Common myeloid progenitor, CD34-positive (primary cell): ENCODE measurements around the gene DNAH9.

Source experiments
- CTCF ChIA-PET: fragments of 350-600 bp; sonication (Branson Sonifier 250); formaldehyde crosslinking; loops from one replicate; lab custom pipeline; 2021; ENCODE audit warnings: antibody characterized with exemption; lab: Charles Lee
- POLR2A ChIA-PET: fragments of 350-600 bp; sonication (Branson Sonifier 250); formaldehyde crosslinking; loops from one replicate; lab custom pipeline; 2021; ENCODE audit warnings: antibody characterized with exemption; lab: Charles Lee
- DNase-seq, 3 donors: peaks; one replicate each; pipeline versions ENCODE4 v3.0.0 to v3.0.0-alpha.2; 2013
- H3K27ac ChIP-seq, 2 experiments: 1 replicate in 1 of 2; 2 replicates in 1 of 2; pipeline ENCODE4 v1.7.0; 2013; ENCODE audit warnings: inconsistent platforms in 2 of 2, low read length in 2 of 2, mild to moderate bottlenecking in 2 of 2, low read depth in 1 of 2, moderate library complexity in 1 of 2; ENCODE audit not compliant: severe bottlenecking in 2 of 2, insufficient read depth in 1 of 2, poor library complexity in 1 of 2
- H3K27me3 ChIP-seq, 5 experiments: replicated peaks in 2 of 5; 1 replicate in 3 of 5; 2 replicates in 2 of 5; pipeline versions ENCODE4 v1.6.1 to v1.7.0; 2013; ENCODE audit warnings: low read length in 4 of 5, mild to moderate bottlenecking in 2 of 5, moderate library complexity in 2 of 5, inconsistent platforms in 1 of 5; ENCODE audit not compliant: insufficient read depth in 5 of 5, control insufficient read depth in 4 of 5
- H3K36me3 ChIP-seq, 4 experiments: 1 replicate in 2 of 4; 2 replicates in 2 of 4; pipeline versions ENCODE4 v1.6.1 to v1.7.0; 2013; ENCODE audit warnings: low read length in 3 of 4, control low read depth in 1 of 4, mild to moderate bottlenecking in 1 of 4; ENCODE audit not compliant: control insufficient read depth in 4 of 4, insufficient read depth in 4 of 4
- H3K4me1 ChIP-seq, 4 experiments: 1 replicate in 3 of 4; 2 replicates in 1 of 4; pipeline versions ENCODE4 v1.6.1 to v1.7.1; 2013; ENCODE audit warnings: low read length in 3 of 4, mild to moderate bottlenecking in 3 of 4, control low read depth in 1 of 4, inconsistent platforms in 1 of 4, moderate library complexity in 1 of 4; ENCODE audit not compliant: control insufficient read depth in 4 of 4, insufficient read depth in 4 of 4; ENCODE audit errors: control extremely low read depth in 1 of 4
- H3K4me3 ChIP-seq, 7 experiments: 1 replicate in 4 of 7; 2 replicates in 3 of 7; pipeline versions ENCODE4 v1.5.1 to v1.7.0; 2013; ENCODE audit warnings: mild to moderate bottlenecking in 7 of 7, low read length in 6 of 7, moderate library complexity in 6 of 7, inconsistent platforms in 2 of 7, low read depth in 2 of 7, control low read depth in 1 of 7; ENCODE audit not compliant: insufficient read depth in 4 of 7, control insufficient read depth in 1 of 7; ENCODE audit errors: extremely low read depth in 1 of 7
- H3K9me3 ChIP-seq, 5 experiments: 1 replicate in 4 of 5; 2 replicates in 1 of 5; pipeline versions ENCODE4 v1.6.1 to v1.7.1; 2013; ENCODE audit warnings: low read length in 4 of 5, mild to moderate bottlenecking in 2 of 5, inconsistent platforms in 1 of 5, low read depth in 1 of 5, moderate library complexity in 1 of 5; ENCODE audit not compliant: control insufficient read depth in 4 of 5, insufficient read depth in 2 of 5; ENCODE audit errors: control extremely low read depth in 1 of 5
- WGBS: methylation state at CpG from one replicate; pipeline ENCODE4 v1.1.5; 2013; ENCODE audit not compliant: insufficient coverage; 5-methylcytosine and 5-hydroxymethylcytosine counted together

The DNAH9 gene

DNA sequence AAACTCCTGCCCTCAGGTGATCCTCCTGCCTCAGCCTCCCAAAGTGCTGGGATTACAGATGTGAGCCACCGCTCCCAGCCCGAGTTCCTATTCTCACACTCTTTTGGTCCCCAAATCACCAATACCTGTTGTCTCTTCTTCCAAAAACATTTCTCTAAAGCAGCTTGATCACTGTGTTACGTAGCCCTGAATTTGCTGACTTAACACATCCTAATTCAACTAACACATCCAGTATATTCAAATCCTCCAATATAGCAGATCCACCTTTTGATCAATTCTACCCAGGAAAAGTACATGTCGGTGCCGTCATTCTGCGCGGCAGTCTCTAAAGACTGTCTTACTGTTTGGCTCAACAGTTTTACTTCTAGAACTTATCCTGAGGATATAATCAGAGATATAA, 207.7 kb downstream of the DNAH9 start:
- H3K4me1 ChIP-seq: no peaks in the 10 kb centered on the region
- no peaks in the 10 kb centered on the region for H3K27me3 ChIP-seq
- no peak overlapping the region for H3K27ac ChIP-seq
- no peaks in the 10 kb centered on the region for H3K36me3 ChIP-seq
- no peak for DNase-seq
- CTCF ChIA-PET: no interaction called here
- no peaks in the 10 kb centered on the region for H3K9me3 ChIP-seq
- WGBS: 100% methylated on average over 3 of the region's 7 CpGs
- POLR2A ChIA-PET: no interaction called here
- H3K4me3 ChIP-seq: no peak overlapping the region

DNA sequence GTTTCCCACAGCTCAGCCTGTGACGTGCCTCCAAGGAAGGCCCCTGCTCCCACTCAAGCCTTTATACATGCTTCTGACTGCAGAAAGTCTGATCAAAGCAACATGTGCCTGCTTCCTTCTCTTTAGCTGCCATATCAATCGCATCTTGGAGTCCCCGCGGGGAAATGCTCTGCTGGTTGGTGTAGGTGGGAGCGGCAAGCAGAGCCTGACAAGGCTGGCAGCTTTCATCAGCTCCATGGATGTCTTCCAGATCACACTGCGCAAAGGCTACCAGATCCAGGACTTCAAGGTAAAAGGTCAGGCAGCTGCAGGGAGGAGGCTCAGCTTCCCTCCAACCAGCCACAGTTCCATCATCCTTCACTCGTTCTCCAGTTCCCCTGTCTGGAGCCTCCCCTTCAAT, 209.3 kb downstream of the DNAH9 start:
- Histone ChIP-seq H3K36me3 (no peaks in the 10 kb centered on the region), H3K27me3 (no peaks in the 10 kb centered on the region), H3K4me1 (no peaks in the 10 kb centered on the region), H3K27ac (no peak overlapping the region), H3K4me3 (no peak overlapping the region), H3K9me3 (no peaks in the 10 kb centered on the region)
- POLR2A ChIA-PET: no interaction called here
- no peak for DNase-seq
- CTCF ChIA-PET: no interaction called here
- 95% methylated on average over 2 of the region's 7 CpGs for WGBS

DNA sequence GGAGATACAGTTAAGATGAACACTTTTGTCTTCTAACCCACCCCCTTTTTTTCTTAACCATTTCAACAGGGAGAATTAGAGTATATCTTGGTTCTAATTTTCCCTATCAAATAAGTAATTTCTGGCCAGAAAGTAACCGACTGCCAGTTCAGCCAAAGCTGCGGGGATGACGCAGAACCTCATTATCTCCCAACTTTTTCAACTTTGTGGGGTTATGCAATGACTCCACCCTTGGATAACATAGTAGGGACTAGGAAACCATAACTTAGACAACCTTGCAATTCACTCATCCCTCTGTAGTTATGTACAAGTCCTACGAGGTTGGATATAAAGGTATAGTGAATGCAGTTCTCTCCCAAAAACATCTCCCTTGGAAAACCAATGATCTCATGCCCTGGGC, 215.0 kb downstream of the DNAH9 start:
- POLR2A ChIA-PET: no interaction called here

DNA sequence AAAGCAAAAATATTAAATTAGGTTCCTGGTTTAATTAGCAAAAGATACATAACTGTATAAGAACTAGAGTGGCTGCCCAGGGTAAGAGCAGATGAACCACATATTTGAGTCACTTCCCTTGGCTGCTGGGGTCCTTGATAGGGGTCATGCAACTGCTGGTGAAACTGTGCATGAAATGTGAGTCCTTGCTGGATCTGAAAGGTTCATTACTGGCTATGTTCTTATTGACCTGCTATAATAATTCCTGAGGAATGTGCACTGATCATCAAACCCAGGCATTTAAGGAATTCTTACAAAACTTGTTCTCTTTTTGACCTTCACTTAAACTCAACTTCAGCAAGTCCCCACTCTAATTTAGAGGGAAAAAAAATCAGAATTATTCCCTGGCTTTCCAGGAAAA, 215.6 kb downstream of the DNAH9 start:
- Histone ChIP-seq H3K27me3 (no peaks in the 10 kb centered on the region), H3K27ac (no peak overlapping the region), H3K36me3 (no peaks in the 10 kb centered on the region), H3K9me3 (no peaks in the 10 kb centered on the region), H3K4me3 (no peak overlapping the region), H3K4me1 (no peaks in the 10 kb centered on the region)
- POLR2A ChIA-PET: no interaction called here
- DNase-seq: no peak
- CTCF ChIA-PET: no interaction called here

More for the DNA sequence above, 215.0 kb downstream of the DNAH9 start:
- CTCF ChIA-PET: no interaction called here
- DNase-seq: no peak
- no peaks in the 10 kb centered on the region for H3K4me1 ChIP-seq
- H3K27ac ChIP-seq: no peak overlapping the region
- no peaks in the 10 kb centered on the region for H3K27me3 ChIP-seq
- WGBS: no CpG with 5 or more reads among the region's 4 CpGs
- no peaks in the 10 kb centered on the region for H3K36me3 ChIP-seq
- H3K9me3 ChIP-seq: no peaks in the 10 kb centered on the region
- no peak overlapping the region for H3K4me3 ChIP-seq

DNA sequence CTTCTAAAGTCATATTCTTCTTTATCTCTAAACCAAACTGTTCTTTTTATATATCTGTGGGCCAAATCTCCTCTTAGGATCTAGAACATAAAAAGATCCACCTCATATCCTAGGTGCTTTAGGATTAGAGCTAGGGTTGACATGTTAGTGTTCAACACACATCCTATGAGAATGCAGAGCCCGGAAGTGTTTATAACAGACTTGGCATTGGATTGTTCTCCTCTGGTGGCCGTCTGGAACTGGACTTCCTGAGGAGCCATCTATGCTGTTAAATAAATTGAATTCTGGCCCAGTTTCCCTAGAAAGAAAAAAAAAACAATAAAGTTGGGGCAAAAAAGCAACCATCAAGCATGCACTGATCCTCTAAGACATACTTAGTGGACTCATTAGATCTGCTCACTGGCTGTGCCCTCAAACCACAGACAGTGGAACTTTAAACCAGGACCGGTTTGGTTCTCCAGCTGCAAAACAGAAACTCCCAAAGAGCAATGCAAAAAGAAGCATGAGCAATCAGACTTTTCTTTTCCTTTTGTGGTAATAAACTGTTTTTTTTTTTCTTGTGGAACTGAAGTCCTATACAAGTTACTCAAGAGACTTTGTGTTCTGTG, 216.5 kb downstream of the DNAH9 start:
- H3K36me3 ChIP-seq: no peaks in the 10 kb centered on the region

DNA sequence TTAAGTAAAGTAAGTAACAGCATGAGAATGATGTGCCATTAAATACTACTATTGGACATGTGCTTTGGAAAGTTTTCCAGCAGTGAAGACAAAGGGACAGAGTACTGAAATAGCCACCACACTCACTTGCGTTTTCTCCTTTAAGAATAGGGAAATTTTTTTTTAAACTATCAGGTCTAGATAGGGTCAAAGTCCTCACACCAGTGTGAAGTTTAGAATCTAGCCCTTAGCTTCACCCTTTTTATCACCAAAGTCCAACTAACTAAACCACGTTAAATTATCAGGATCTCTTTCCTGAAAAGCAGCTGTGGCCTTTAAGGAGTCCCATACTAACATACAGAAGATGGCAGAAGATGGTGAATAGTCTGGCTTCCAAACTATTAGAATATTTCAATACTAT, 218.1 kb downstream of the DNAH9 start:
- CTCF ChIA-PET: no interaction called here
- Histone ChIP-seq H3K36me3 (no peaks in the 10 kb centered on the region), H3K4me3 (no peak overlapping the region), H3K27me3 (no peaks in the 10 kb centered on the region), H3K9me3 (no peaks in the 10 kb centered on the region), H3K27ac (no peak overlapping the region), H3K4me1 (no peaks in the 10 kb centered on the region)
- DNase-seq: no peak
- WGBS: no CpG with 5 or more reads among the region's 2 CpGs
- POLR2A ChIA-PET: interaction anchor here (0.7 kb wide), 1 partner anchor 487 kb away, joined by 3 read pairs; no protein-coding TSS in a partner anchor

More for the DNA sequence above, 216.5 kb downstream of the DNAH9 start:
- ChIA-PET POLR2A (no interaction called here), CTCF (no interaction called here)
- Histone ChIP-seq H3K4me1 (no peaks in the 10 kb centered on the region), H3K27me3 (no peaks in the 10 kb centered on the region), H3K9me3 (no peaks in the 10 kb centered on the region), H3K4me3 (no peak overlapping the region), H3K27ac (no peak overlapping the region)
- DNase-seq: no peak
- 92% methylated on average over 3 of the region's 3 CpGs for WGBS

DNA sequence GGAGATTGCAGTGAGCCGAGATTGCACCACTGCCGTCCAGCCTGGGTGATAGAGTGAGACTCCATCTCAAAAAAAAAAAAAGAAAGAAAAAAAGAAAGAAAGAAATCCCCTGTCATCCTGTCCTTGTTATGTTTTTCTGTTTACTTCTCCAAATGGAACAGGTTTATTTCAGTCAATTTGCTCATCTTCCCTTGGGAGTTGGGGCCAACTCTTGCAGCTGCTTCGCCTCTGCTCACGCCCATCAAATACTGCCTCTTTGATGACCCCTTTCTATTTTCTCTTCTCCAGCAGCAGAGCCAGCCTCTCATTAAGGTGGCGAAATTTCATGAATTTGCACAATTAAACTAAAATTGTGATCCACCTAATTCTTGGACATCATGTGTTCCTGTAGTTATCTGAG, 225.6 kb downstream of the DNAH9 start:
- POLR2A ChIA-PET: no interaction called here
- Histone ChIP-seq H3K4me3 (no peak overlapping the region), H3K9me3 (no peaks in the 10 kb centered on the region), H3K27ac (no peak overlapping the region), H3K36me3 (no peaks in the 10 kb centered on the region), H3K27me3 (no peaks in the 10 kb centered on the region), H3K4me1 (no peaks in the 10 kb centered on the region)
- CTCF ChIA-PET: no interaction called here
- no peak for DNase-seq
- WGBS: 92% methylated on average over 5 of the region's 5 CpGs
